Lower leg skin (tissue), 3 donors: ENCODE results near the gene PNPO.

Source experiments
- CTCF ChIP-seq, 3 donors: fragments of 450-650 bp; IDR thresholded peaks; one replicate each; pipeline ENCODE4 v1.5.1; 2016; ENCODE audit warnings: antibody characterized with exemption in 3 of 3, mild to moderate bottlenecking in 3 of 3, moderate library complexity in 2 of 3
- POLR2A ChIP-seq, 2 donors: fragments of 450-650 bp; IDR thresholded peaks; one replicate each; pipeline ENCODE4 v1.6.1; 2016 to 2017; ENCODE audit warnings: antibody characterized with exemption in 2 of 2, mild to moderate bottlenecking in 1 of 2, moderate library complexity in 1 of 2

GRCh38 chr17:47996201-47996600 lies 54.8 kb downstream of the PNPO start:
- TF ChIP-seq CTCF (IDR thresholded peaks at IDR 0.05) (no peak), POLR2A (IDR thresholded peaks at IDR 0.05) (no peak)
